ENCODE results near the gene KIF18B.

DNA sequence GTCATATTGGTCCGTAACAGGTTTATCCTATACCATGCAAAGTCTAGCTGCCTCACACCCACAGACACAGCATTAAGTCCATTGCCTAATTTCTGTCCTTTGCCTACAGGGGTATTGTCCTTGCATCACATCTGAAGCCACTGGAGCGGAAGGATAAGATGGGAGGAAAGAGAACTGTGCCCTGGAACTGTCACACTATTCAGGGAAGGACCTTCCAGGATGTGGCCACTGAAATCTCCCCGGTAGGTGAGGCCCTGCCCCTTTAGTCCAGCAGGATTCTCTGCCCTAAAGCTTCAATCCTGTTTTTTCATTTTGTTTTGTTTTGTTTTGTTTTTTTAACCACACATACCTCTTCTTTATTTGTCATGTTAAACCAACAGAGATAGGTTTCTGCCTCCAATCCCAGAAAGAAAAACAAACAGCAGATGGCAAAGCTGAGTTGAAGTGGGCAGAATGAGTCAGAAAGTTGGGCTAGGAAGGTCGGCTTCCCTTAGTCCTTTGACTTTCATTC is 46.1 kb downstream of the KIF18B start:
- TF ChIP-seq EZH2 (IDR thresholded peaks at IDR 0.05; ENCODE audit: borderline replicate concordance, low read length) = no peak
- TF ChIP-seq, protein P1, sequence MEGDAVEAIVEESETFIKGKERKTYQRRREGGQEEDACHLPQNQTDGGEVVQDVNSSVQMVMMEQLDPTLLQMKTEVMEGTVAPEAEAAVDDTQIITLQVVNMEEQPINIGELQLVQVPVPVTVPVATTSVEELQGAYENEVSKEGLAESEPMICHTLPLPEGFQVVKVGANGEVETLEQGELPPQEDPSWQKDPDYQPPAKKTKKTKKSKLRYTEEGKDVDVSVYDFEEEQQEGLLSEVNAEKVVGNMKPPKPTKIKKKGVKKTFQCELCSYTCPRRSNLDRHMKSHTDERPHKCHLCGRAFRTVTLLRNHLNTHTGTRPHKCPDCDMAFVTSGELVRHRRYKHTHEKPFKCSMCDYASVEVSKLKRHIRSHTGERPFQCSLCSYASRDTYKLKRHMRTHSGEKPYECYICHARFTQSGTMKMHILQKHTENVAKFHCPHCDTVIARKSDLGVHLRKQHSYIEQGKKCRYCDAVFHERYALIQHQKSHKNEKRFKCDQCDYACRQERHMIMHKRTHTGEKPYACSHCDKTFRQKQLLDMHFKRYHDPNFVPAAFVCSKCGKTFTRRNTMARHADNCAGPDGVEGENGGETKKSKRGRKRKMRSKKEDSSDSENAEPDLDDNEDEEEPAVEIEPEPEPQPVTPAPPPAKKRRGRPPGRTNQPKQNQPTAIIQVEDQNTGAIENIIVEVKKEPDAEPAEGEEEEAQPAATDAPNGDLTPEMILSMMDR (IDR thresholded peaks at IDR 0.05; ENCODE audit: low read length) = no peak
